HFFc6 (cell line): ENCODE measurements around the gene PLEKHA7. TPM values are rescaled to one million over a fixed set of nuclear protein-coding genes. Genes with fewer than 3 reads are reported as not detected.

Source experiments
- DNase-seq: peaks from one replicate; pipeline ENCODE4 v3.0.0-alpha.2; 2018
- H3K27ac Mint-ChIP-seq: 2 replicates; pipeline ENCODE4 v1.8.0; 2020; ENCODE audit warnings: mild to moderate bottlenecking, mixed read lengths
- H3K27me3 Mint-ChIP-seq: 2 replicates; pipeline ENCODE4 v1.8.0; 2021; ENCODE audit warnings: mild to moderate bottlenecking, moderate library complexity, mixed read lengths; ENCODE audit not compliant: insufficient read depth
- H3K36me3 Mint-ChIP-seq: 2 replicates; pipeline ENCODE4 v1.8.0; 2021; ENCODE audit warnings: low read depth, mixed read lengths
- H3K4me1 Mint-ChIP-seq: 2 replicates; pipeline ENCODE4 v1.8.0; 2020; ENCODE audit warnings: low read depth, mixed read lengths
- H3K4me3 Mint-ChIP-seq: 2 replicates; pipeline ENCODE4 v1.8.0; 2020; ENCODE audit warnings: mild to moderate bottlenecking, moderate library complexity, mixed read lengths
- H3K9me3 Mint-ChIP-seq: 2 replicates; pipeline ENCODE4 v1.8.0; 2020; ENCODE audit warnings: mild to moderate bottlenecking, mixed read lengths
- total RNA-seq, 6 experiments: library from RNA; stranded (reverse); fragmentation: NEBNext Ultra II Directional; extraction: Animal tissue kit (Norgen Biotek cat#: 25700); gene quantifications; 2 replicates in 1 of 6; 3 replicates in 5 of 6; pipeline ENCODE4 v1.2.3, GENCODE V29; 2021
- TF ChIP-seq, protein P1 (sequence below): fragments of 200-600 bp; sonication (generic); IDR thresholded peaks from 2 replicates; pipeline ENCODE4 v1.5.0; 2021; ENCODE audit warnings: antibody characterized with exemption, mild to moderate bottlenecking

Gene PLEKHA7
- total RNA-seq, 6 experiments from 2014 or later, result 0.07 to 0.24 (median 0.08) TPM; not detected in 3

- H3K27me3 Mint-ChIP-seq, result peaks cover 17% of the 10 kb centered on the region
- H3K4me3 Mint-ChIP-seq, result no peak overlapping the region
- no peak for DNase-seq
- TF ChIP-seq, protein P1, sequence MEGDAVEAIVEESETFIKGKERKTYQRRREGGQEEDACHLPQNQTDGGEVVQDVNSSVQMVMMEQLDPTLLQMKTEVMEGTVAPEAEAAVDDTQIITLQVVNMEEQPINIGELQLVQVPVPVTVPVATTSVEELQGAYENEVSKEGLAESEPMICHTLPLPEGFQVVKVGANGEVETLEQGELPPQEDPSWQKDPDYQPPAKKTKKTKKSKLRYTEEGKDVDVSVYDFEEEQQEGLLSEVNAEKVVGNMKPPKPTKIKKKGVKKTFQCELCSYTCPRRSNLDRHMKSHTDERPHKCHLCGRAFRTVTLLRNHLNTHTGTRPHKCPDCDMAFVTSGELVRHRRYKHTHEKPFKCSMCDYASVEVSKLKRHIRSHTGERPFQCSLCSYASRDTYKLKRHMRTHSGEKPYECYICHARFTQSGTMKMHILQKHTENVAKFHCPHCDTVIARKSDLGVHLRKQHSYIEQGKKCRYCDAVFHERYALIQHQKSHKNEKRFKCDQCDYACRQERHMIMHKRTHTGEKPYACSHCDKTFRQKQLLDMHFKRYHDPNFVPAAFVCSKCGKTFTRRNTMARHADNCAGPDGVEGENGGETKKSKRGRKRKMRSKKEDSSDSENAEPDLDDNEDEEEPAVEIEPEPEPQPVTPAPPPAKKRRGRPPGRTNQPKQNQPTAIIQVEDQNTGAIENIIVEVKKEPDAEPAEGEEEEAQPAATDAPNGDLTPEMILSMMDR, result no peak
- no peaks in the 10 kb centered on the region for H3K4me1 Mint-ChIP-seq
- H3K27ac Mint-ChIP-seq, result no peak overlapping the region
- no peaks in the 10 kb centered on the region for H3K36me3 Mint-ChIP-seq
- H3K9me3 Mint-ChIP-seq, result no peaks in the 10 kb centered on the region
Measured at GRCh38 chr11:16973338-16973964, 40.8 kb downstream of the PLEKHA7 start.

DNA sequence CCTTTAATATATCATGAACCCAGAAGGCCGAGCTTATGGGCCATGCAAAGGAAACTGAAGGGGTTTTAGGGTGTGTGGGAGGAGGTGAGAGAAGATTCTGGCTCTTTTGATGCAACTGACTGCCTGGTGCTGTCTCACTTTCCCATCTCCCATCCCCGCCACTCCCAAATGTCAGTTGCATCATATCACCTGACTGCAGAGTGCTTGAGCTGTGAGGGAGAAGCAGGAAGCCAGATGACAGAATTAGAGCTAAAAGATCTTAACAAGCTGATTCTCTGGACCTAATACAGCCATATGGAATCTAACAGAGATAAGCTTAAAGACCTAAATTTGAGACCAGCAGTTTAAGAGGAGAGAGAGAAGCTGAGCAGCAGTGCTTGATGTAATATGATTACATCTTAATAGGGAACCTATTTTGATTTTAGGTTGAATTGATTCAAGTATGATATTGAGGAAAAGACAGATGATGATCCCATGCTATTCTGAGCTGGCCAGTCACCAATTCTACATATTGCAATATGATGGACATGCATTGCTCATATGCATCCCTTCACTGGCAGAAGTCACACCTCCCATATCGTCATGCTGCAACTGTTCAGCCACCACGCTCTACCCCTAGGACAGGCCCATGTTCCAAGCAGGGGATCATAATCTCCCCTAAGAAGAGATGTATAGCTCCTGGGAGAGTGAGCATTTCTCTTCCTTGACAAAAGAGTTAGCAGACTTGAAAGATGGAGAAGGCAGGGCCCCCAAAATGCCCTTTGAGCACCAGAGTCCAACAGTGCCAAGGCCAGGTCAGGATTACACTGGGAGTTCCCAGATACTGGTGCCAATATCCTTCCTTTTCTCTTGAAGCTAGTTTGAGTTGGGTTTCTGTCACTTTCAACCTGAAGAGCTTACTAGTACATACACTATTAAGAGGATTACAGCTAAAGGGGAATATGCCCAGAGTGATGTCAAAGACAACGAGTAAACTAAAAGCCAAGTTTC is 44.9 kb downstream of the PLEKHA7 start:
- Mint-ChIP-seq H3K4me1 (no peaks in the 10 kb centered on the region), H3K36me3 (no peaks in the 10 kb centered on the region), H3K27ac (no peak overlapping the region), H3K27me3 (peaks cover 15% of the 10 kb centered on the region), H3K4me3 (no peak overlapping the region), H3K9me3 (no peaks in the 10 kb centered on the region)
- TF ChIP-seq, protein P1, result no peak
- DNase-seq, result no peak

DNA sequence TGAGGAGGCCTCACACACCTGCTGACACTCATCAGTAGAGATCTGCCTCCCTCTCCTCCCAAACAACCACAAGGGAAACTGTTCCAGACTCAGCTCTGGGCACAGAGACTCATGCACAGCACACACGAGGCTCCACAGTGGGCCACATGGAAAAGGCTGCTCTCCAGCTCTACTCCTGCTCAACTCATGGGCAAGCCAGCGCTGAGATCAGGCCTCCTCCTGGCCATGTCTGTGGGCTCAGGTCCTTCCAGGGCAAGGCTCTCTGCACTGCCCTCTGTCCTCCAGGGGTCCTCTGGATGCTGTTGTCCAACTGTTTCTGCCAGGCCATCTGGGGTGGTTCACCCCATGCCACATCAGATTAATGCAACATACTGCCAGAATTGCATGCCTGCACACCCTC is 46.0 kb downstream of the PLEKHA7 start:
- H3K4me3 Mint-ChIP-seq, result no peak overlapping the region
- H3K9me3 Mint-ChIP-seq, result no peaks in the 10 kb centered on the region
- no peak overlapping the region for H3K27ac Mint-ChIP-seq
- no peaks in the 10 kb centered on the region for H3K36me3 Mint-ChIP-seq
- DNase-seq, result no peak
- no peaks in the 10 kb centered on the region for H3K4me1 Mint-ChIP-seq
- peaks cover 13% of the 10 kb centered on the region for H3K27me3 Mint-ChIP-seq
- TF ChIP-seq, protein P1, result no peak

GRCh38 chr11:16966930-16967671 is 47.1 kb downstream of the PLEKHA7 start:
- Mint-ChIP-seq H3K9me3 (no peaks in the 10 kb centered on the region), H3K36me3 (no peaks in the 10 kb centered on the region), H3K27me3 (peaks cover 8% of the 10 kb centered on the region), H3K4me3 (no peak overlapping the region), H3K4me1 (no peaks in the 10 kb centered on the region), H3K27ac (no peak overlapping the region)
- DNase-seq, result no peak
- TF ChIP-seq, protein P1, result no peak

DNA sequence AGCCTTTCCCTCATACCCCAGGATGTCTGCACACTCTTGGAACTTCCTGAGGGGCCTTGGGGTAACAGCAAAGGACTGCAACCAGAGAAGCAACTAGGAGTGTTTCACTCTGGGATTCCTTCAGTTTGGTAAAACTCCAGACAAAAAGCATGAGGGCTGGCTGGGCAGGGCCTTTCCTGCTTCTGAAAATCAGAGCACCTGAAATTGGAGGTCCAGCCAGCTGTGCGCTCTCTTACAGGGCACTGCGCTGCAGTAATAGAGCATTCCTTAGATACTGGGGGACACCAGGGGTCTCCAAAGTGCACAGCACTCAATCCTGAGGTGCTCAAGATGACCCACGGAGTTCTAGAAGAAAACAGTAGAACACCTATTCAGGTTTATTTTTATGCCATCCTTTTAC is 49.7 kb downstream of the PLEKHA7 start:
- Mint-ChIP-seq H3K36me3 (no peaks in the 10 kb centered on the region), H3K4me1 (peaks cover 5% of the 10 kb centered on the region; the same call in 1 of the 2 replicates), H3K4me3 (no peak overlapping the region), H3K27me3 (peaks cover 11% of the 10 kb centered on the region), H3K9me3 (no peaks in the 10 kb centered on the region), H3K27ac (no peak overlapping the region)
- no peak for DNase-seq
- TF ChIP-seq, protein P1, result no peak
